GM12875 (cell line): ENCODE data around the gene CTNNA3.
"Not testable (repeated sequence)": the region's sequence is repeated elsewhere in the genome, so short reads cannot be mapped to it uniquely, and the experiment has no call there.

Experiments used
- H3K4me3 ChIP-seq: one replicate; pipeline ENCODE4 v1.5.1; 2011; ENCODE audit warnings: low read depth, low read length, control low read depth
- CTCF ChIP-seq: IDR thresholded peaks from 2 replicates; pipeline ENCODE4 v1.5.1; 2011; ENCODE audit warnings: low read depth, mild to moderate bottlenecking, control low read depth, inconsistent platforms, low read length, moderate library complexity, borderline replicate concordance; ENCODE audit not compliant: insufficient read depth

The CTNNA3 gene

GRCh38 chr10:67224553-67224952 is 471.4 kb downstream of the CTNNA3 start:
- TF ChIP-seq CTCF = no peak
- H3K4me3 ChIP-seq = no peak overlapping the region

- H3K4me3 ChIP-seq = no peak overlapping the region
- no peak for TF ChIP-seq CTCF
These were observed 473.1 kb downstream of the CTNNA3 start for GRCh38 chr10:67222934-67223333.

GRCh38 chr10:67221939-67222494 is 474.0 kb downstream of the CTNNA3 start:
- no peak overlapping the region for H3K4me3 ChIP-seq
- no peak for TF ChIP-seq CTCF

GRCh38 chr10:67211680-67212079 is 484.3 kb downstream of the CTNNA3 start:
- no peak for TF ChIP-seq CTCF
- H3K4me3 ChIP-seq = no peak overlapping the region

GRCh38 chr10:67207923-67208322 is 488.1 kb downstream of the CTNNA3 start:
- not testable (repeated sequence) for H3K4me3 ChIP-seq

- no peak overlapping the region for H3K4me3 ChIP-seq
- TF ChIP-seq CTCF = no peak
These were observed 495.0 kb downstream of the CTNNA3 start for GRCh38 chr10:67200913-67201564.

- TF ChIP-seq CTCF = no peak
- H3K4me3 ChIP-seq = no peak overlapping the region
These were observed 520.6 kb downstream of the CTNNA3 start for GRCh38 chr10:67175354-67175753.
